GDM1 (cell line): ENCODE measurements around the gene BLMH.
"Not testable (repeated sequence)": the region's sequence is repeated elsewhere in the genome, so short reads cannot be mapped to it uniquely, and the experiment has no call there.

Experiments
- DNase-seq: peaks from one replicate; lab custom pipeline; 2025; lab: John Stamatoyannopoulos, UW

The BLMH gene

DNA sequence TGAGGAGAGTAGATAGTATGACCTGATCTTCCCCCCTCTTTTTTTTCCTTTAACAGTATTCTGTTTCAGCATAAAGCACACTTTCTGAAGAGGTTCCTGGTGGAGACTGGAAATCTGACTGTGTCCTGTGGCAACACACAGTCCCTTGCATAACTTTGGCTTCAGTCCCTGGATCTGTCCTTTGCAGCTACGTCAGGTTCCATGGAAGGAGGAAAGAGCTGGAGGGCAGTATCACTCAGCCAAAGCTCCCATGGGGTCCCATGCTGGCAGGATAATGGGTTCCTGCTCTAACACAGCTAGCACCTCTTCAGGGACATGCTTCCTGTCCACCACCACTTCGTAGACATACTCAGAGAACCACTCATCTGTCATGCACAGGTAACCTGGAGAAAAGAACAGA lies 43.0 kb downstream of the BLMH start:
- DNase-seq, result no peak

DNA sequence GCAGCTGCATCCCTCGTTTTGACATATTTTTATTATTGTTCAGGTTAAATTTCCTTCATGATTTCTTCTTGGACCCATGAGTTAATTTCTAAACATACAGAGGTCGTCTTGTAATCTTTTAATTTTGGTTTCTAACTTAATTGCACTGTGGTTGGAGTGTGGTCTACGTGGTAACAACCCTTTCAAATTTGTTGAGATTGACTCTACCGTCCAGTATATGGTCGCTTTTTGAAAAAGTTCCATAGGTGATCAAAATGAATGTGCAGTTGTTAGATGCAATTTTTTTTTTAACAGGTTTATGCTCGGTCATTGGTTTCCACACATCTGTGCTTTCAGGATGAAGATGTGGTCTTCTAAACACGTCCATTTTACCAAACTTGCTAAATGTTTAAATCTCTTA lies 45.3 kb downstream of the BLMH start:
- no peak for DNase-seq

DNA sequence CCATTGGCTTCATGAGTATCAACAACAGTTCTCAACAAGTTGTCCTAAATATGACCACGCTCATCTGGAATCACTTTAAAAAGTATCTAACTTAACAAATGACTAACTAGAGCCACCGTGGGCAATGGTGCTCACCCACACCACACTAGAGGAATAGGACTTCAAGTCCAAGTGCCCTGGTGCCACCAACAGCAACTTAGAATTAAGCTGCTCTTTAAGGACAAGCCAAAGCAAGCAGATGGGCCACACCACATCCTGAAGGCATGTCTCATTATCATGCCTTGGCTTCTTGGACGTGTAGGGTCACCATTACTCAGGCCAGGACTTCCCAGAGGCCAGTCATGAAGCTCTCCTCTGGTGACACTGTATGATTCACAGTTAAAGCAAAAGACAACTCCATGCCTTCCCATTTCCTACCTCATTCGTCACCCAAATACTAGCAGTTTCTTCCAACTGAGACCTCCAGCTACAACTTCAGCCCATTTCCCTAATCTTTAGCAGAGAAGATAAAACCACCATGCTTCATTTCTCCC lies 46.8 kb downstream of the BLMH start:
- no peak for DNase-seq

DNA sequence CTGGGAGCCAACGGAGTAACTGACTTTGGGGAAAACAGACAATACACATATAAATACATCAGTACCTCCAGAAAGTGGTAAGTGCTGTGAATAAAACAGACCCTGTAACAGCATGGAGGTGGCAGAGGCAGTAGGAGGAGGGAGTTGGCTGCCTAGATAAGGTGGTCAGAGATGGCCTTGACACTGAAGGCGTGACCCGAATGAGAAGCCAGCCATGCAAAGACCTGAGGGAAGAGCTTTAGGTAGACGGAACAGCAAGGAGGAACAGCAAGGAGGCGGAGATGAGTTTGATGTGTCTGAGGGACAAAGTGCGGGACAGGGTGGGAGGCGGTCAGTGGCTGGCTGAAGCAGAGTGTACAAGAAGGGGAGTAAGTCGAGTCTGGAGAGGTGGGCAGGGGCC lies 48.2 kb downstream of the BLMH start:
- no peak for DNase-seq

DNA sequence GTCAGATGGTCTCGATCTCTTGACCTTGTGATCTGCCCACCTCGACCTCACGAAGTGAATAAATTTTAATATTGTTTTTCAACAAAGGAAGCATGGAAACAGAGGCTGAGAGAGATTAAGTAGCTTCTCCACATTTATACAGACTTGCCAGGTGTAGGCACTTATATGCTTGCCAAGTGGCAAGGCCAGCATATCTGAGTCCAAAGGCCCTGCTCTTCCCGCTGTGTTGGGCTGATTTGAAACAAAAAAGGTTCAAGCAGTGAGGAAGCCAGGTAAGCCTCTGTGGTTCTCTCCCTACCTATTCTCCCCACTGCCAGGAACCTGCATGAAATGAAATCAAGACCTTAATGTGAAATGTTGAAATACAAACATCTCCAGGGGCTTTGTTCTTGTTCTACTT lies 48.7 kb downstream of the BLMH start:
- DNase-seq, result no peak

DNA sequence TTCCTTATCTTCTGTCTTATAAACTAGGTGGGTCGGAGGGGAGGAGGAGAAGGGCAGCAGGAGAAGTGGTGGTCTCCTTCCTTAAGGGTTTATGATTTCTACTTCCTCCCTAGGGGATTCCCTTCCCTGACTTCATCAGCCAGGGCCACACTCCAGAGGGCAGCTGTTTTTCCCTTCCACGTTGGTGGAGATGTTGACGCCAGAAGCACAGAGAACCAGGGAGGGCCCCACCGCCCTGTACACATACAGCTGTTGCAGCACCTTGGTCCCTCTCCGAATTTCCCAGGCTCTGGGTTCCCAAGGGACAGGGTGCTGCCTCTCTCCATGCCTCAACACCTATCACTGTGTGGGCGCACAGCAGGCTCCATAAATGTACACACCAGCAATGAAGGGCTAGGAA lies 50.7 kb downstream of the BLMH start:
- DNase-seq, result no peak

DNA sequence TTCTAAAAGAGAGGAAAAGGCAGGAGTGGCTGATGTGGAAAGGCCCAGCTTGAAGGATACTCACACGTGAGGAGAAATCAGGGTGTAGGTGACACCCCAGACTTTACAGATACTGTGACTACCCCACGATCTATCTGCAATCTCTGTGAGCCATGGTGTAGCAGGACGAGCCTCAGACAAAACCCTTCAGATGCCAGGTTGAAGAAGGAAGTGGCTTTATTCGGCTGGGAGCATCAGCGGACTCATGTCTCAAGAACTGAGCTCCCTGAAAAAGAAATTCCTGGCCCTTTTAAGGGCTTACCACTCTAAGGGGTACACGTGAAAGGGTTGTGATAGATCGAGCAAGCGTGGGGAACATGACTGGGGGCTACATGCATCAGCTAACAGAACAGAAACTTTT lies 51.6 kb downstream of the BLMH start:
- DNase-seq, result no peak

DNA sequence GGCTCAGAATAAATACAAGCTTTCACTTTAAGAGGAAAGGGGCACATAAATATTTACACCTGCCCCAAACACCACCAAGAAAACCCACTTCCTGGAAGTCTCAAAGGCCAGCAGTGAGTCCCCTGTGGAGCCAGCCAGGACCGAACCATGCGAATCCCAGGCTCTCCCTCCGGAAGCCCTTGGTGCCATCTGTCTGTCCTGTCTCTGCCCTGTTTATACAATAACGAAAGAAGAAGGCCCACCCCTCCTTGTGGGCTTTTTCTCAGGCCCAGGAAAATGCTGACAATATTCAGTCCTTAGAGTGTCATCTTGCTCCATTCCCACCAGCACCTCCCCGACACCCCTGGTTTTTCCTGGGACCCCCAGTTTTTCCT lies 52.7 kb downstream of the BLMH start:
- DNase-seq, result no peak

DNA sequence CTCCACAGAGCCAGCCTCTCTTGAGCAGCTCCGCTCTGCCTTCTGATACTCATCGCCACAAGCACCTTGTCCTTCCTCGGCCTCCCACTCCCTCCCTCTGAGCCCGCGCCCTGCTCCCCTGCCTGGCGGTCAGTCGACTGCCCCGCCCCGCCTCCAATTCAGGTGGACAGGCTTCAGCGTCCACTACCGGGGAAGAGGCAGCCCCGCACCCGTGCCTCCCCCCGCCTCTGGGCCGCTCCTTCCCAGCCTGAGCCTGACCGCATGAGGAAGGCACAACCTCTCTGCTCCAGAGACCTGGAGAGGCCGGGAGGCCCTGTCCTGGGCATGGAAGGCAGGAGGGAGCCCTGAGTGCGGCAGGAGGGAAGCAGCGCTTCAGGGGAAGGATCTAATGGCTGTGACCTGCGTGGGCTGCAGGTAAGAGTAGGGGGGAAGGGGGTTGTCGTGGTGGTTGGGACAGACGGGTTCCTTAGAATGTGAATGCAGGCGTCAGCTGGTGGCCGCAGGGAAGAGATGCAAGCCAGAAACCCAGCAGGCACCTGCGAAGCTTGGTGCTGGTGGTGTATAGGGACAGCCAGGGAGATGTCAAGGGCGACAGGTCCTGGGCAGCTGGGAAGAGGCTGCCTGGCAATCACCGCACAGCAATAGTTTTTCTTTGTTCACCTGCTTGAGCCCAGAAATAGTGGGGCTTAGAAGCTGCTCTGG lies 53.2 kb downstream of the BLMH start:
- no peak for DNase-seq

DNA sequence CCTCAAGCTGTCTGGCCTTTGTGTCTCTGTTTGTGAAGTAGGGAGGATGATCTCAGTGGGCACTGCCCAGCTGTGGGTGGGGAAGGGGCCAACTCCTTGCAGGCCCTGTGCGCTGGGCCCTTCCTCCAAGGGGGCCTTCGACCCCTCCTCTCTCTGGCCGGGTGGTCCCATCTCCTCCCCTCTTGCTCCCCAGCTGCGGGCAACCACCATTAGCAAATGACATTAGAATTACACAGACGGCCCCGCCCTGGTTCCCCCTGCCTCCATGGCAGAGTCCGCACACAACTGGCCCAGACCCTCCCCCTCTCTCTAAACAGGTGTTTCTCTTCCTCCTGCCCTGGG lies 53.8 kb downstream of the BLMH start:
- no peak for DNase-seq

DNA sequence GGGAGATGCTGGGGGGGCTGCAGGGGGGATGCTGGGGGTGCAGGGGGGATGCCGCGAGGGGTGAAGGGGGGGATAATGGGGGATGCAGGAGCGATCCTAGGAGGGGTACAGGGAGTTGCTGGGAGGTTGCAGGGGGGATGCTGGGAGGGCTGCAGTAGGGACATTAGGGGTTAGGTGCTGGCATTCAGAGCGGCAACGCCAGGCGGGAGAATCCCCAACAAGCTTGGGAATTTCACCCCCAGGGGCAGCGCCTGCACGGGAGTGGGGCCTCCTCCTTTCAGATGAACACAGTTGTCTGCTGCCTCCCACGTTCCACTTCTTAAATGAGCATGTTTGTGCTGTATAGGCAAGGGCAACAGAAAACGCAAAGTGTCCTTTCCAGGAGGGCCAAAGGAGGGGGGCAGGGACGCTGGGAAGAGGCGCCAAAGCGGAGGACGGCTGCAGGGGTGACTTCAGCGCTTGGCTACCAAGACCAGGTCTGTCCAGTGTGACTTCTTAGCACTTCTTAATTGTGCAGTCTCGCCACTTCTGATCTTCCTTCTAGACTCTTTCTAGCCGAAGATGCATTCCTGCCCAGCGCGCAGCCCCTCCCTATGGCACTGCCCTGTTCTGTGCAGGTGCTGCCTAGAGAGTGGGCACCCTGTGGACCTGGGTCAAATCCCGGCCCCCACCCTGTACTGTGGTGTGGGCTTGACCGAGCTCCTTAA lies 54.3 kb downstream of the BLMH start:
- DNase-seq, result no peak

DNA sequence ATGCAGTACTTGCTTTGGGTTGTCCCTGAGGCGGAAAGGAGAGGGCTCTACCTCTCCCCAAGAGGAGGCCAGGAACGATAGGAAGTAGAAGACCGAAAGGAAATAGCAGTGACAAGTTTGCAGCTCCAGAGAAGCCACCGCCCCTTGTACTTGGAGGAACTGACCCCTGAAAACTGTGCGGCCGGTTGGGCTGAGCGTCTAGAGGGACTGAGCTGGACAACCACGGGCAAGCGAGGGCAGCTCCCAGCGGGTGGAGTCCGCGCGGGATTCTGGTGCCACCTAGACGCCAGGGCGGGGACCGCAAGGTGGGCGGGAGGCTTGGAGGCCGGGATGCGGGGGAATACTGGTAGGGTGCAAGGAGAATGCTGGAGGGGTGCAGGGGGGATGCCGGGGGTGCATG lies 55.0 kb downstream of the BLMH start:
- no peak for DNase-seq

DNA sequence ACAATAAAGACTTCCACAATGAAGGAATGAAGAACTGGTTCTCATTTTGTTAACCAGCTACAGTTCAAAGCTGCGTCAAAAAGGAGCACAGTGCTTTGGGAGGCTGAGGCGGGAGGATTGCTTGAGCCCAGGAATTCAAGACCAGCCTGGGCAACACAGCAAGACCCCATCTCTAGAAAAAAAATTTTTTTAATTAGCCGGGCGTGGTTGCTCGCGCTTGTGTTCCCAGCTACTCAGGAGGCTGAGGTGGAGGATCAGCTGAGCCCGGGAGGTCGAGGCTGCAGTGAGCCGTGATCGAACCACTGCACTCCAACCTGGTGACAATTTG lies 55.5 kb downstream of the BLMH start:
- DNase-seq, result no peak

DNA sequence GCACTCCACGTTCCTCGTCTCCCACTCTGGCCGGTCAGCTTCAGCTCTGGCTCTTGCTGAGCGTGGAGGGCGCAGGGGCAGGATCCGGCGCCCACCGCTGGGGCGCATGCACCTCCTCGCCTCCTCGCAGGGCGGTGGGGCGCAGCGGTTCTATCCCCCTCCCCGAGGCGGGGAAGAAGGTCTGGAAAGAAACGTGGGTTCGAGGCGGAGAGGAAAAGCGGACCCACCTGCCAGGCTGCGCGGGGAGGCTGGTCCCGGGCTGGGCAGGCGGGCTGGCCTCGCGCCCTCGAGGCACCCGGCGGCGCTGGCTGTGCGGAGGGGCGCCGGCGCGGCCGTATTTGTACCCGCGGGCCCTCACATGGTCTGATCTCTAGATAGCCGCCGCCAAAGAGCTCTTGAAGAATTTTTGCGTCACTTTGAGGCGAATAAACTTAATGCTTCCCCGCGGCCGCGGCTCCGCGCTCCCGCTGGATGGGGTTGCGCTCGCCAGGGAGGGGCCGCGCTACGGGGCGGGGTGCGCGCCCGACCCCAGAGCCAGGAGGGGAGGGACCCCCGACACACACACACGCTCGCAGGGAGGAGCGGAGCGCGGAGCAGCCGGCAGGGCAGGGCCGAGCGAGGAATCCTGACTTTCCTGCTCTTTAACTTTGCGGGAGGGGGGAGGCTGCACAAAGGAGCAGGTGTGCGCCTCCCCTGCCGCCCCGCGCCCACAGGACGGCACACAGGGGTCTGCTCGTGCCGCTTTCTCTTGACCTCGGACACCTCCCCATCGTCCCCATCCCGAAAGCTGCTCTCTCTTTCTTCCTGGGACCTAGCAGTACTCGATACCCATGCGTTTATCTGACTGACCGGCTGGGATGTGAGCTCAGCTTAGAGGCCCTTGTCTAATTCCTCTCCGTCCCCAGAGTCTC lies 56.1 kb downstream of the BLMH start, which contains the start of gene SLC6A4:
TSS of gene SLC6A4 (minus strand) at position 312 of the 911 bp plus-strand sequence. CDS start 13,739 bp downstream, outside the sequence.
- no peak for DNase-seq

DNA sequence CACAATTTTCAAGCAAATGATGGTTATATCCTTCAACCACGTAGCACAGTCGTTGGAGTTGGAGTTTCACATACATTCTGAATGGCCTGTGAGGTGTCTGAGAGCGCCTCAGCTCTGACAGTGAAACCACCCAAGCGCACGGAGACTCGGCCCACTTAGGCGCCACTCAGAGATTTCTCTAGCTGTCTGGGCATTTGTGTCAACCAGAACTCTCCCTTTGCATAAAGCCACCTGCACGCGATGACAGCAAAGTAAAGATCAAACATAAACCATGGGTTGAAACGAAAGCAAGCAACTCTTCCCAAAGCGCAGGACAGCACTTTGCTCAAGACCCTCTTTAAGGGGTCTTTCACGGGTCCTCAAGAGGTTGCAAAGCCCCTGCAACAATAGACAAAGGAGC lies 56.8 kb downstream of the BLMH start:
- no peak for DNase-seq

DNA sequence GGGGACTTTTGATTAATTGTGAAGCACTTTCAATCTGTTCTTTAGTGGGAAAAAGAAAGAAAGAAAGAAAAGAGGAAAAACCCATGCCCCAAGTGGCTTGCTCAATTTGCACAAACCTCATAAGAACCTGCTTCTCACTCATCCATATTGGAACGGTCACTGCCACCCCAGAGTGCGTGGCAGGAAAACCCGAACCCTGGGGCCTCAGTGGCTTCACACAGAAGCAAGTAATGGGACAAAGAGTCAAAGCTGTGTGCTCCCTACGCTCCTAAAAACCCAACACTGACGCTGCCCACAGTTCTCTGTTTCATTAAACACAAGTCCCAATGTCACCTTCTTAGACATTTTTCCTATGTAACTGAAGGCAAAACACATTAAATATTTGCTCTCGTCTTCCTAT lies 57.4 kb downstream of the BLMH start:
- no peak for DNase-seq

DNA sequence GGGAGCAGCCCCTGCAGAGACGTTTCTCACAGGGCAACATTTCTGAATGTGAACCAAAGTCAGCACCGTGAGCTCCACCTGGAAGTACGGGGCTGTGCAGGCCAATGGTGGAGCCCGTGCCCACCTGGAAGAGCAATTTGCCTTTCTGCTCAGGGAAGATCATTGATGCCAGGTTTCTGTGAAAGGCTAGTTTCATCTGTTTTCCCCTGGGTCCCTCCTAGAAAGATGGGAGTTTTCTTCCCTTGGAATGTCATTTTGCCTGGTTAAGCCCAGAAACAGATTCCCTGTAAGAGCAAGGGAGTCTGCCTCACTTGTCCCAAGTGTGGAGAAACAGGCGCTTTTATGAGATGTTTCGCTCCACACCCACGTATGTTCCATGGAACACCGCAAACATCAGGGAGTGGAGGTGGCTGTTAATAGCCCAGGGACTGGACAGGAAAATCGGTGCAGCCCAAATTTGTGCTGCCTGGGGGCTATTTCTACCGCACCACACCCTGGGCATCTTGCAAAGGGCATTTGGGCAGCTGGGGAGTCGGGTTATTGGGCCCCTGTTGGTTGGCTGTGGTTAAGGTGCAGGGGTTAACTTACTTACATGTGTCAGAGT lies 58.8 kb downstream of the BLMH start:
- no peak for DNase-seq

DNA sequence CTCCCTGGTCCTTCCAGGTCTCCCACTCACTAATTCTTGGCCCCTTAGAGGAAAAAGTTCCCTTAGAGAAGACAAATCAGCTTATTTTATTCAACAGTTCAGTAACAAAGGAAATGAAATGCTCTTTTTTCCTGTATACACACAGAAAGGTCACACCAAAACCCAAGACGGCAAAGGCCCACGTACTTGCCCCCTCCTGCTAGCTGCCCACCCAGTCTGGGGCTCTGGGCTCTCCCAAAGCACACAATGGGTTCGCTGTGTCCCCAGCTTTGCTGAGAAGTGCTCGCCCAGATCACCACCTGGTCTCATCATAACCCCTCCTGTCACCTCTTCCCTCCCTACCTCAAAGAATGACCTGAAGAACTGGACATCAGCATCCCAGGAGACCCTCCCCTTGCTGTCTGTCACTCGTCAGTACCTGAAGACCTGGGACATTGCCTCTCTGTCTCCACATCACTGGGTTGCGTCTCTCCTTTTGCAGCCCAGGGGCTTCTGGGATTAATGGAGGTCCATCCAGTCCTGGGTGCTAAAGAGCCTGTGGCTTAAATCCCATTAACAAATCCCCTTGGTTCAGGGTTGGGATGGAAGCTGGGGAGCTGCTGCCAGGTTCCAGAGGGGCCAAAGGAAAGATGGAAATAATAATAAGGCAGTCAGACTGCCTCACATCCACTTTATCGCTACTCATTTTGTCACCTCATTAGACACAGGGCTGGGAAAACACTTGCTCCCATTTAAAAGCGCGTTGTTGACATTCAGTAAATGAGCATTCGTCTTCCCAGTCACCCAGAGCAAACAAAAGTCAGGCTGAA lies 59.5 kb downstream of the BLMH start:
- DNase-seq, result no peak

DNA sequence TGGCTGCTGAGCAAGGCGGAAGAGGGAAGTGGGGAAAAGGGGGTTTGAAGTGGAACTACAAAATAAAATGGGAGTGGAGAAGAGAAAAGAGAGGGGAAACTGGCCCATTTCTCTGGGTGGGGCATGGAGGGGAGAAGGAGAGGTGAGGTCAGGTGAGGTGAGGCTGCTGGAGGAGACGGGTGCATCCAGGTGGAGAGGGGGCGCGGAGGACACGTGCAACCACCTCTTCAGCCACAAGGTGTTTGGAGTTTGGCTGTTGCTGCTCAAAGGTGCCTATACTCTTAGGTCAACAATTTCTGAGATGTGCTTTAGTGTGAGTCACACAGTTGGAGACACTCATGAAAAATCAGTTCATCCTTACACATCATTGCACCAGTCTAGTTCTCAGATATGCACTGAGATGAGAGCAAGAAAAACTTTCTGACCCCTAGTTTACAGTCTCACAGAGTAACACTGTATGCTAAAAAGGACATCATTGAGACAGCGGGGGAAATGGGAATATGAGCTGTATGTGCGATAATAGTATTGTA lies 61.1 kb downstream of the BLMH start:
- DNase-seq, result no peak

DNA sequence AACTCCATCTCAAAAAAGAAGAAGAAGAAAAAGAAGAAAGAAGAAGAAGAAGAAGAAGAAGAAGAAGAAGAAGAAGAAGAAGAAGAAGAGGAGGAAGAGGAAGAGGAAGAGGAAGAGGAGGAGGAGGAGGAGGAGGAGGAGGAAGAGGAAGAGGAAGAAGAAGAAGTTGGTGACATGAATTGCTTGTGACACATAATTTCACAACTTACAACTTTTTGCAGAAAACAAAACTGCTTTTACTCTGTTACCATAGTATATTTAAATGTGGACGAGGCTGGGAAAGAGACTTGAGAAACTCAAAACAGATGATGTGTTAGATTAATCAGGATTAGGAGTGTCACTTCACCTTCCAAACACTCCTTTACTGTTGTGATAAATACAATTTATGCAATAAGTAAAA lies 61.7 kb downstream of the BLMH start:
- not testable (repeated sequence) for DNase-seq

DNA sequence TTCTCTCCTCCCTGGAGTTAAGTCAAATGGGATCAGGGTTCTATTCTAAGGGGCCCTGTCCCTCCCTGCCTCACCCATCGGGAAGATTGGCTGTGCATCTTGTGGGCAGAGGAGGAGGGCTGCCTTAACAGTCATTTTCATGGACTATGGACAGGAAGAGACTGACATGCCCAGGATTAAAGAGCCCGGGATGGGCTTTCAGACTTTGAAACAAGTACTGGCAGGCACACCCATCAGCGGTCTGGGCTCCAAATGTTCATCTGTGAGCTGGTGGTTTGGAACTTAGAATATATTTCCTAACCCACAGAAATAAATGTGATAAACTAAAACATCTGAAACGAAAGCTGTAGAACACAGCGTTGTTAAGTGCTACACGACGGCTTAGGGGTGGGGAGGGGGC lies 62.7 kb downstream of the BLMH start:
- no peak for DNase-seq
